ENCODE results near the gene RPL13.

DNA sequence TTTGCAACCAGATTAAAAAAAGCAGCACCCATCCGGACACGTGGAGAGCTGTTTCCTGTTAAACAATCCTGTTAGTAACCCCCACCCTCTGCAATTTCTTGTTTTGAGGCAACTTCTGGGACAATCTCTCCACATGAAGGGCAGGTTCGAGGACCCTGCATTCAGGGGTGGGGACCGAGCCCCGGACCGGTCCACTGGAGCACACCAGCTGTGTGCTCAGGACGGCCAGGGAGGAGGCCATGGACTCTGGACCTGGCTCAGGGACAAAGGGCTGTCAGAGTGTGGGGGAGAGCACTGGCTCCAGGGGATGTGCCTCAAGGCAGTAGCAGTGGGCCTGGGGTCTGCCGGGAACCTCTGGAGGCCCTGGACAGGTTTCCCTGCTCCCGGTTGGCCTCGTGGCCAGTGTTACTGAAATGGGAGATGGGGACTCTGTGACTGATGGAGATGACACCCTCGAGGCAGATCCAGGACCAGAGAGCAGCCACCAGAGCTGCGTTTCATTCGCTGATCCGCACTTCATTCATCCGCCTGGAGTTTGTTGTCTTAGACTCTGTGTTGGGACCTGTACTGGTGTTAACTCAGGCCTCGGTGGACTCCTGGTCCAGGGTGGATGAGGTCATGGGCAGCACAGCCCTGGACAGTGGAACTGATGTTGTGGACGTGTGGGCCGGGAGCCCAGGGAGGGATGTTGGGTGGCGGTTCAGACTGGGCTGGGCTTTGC lies 12.2 kb downstream of the RPL13 start:
- TF ChIP-seq KAT7 (CRISPR knock-in tag; IDR thresholded peaks at IDR 0.05; ENCODE audit: borderline replicate concordance) = no peak
- TF ChIP-seq ZNF253 (CRISPR knock-in tag; conservative IDR thresholded peaks at IDR 0.05) = no peak
- no peak for TF ChIP-seq E2F1 (CRISPR knock-in tag; IDR thresholded peaks at IDR 0.05)
- TF ChIP-seq NR2C2 (CRISPR knock-in tag; IDR thresholded peaks at IDR 0.05) = no peak
- TF ChIP-seq NR2C2 (tag; IDR thresholded peaks at IDR 0.05) = no peak
